ENCODE results near the gene EXD2. TPM values are rescaled to one million over a fixed set of nuclear protein-coding genes. Genes with fewer than 3 reads are reported as not detected.
A peak's percentile ranks its signal among the peaks of the same experiment; 100 is the strongest.
"Not testable (repeated sequence)": the region's sequence is repeated elsewhere in the genome, so short reads cannot be mapped to it uniquely, and the experiment has no call there.

EXD2 gene
- total RNA-seq, 1 donor from 2014 or later, result 13.6 TPM

GRCh38 chr14:69275331-69275730, 84.0 kb downstream of the EXD2 start:
- no peak for DNase-seq (ENCODE audit: low read depth)

- DNase-seq (ENCODE audit: low read depth), result not testable (repeated sequence)
Measured at GRCh38 chr14:69277356-69277755, 86.1 kb downstream of the EXD2 start.

GRCh38 chr14:69280746-69281291, 89.5 kb downstream of the EXD2 start:
- DNase-seq (ENCODE audit: low read depth), result no peak

- DNase-seq (ENCODE audit: low read depth), result no peak
Measured at GRCh38 chr14:69281450-69282169, 90.3 kb downstream of the EXD2 start.

GRCh38 chr14:69282448-69282847, 91.2 kb downstream of the EXD2 start:
- DNase-seq (ENCODE audit: low read depth), result no peak

GRCh38 chr14:69284170-69284569, 92.9 kb downstream of the EXD2 start:
- DNase-seq (ENCODE audit: low read depth), result no peak

GRCh38 chr14:69285661-69286255, 94.5 kb downstream of the EXD2 start:
- DNase-seq (ENCODE audit: low read depth), result no peak

GRCh38 chr14:69287098-69288010, 96.1 kb downstream of the EXD2 start:
- no peak for DNase-seq (ENCODE audit: low read depth)

GRCh38 chr14:69288011-69288771, 96.9 kb downstream of the EXD2 start:
- DNase-seq (ENCODE audit: low read depth), result peak; percentile 61

- no peak for DNase-seq (ENCODE audit: low read depth)
Measured at GRCh38 chr14:69288956-69289705, 97.8 kb downstream of the EXD2 start.

GRCh38 chr14:69289811-69290520, 98.7 kb downstream of the EXD2 start:
- no peak for DNase-seq (ENCODE audit: low read depth)

- DNase-seq (ENCODE audit: low read depth), result not testable (repeated sequence)
Measured at GRCh38 chr14:69290881-69291280, 99.6 kb downstream of the EXD2 start.

- no peak for DNase-seq (ENCODE audit: low read depth)
Measured at GRCh38 chr14:69291396-69291795, 100.1 kb downstream of the EXD2 start.

GRCh38 chr14:69291891-69292561, 100.7 kb downstream of the EXD2 start:
- DNase-seq (ENCODE audit: low read depth), result peak; percentile 64

Other genes with a start within 250 kb of the EXD2 start
- gene ACTN1, start 212.2 kb upstream of the EXD2 start, total RNA-seq, result 171 and 188 TPM in 2 replicates
- 41.6 and 41.8 TPM in 2 replicates for gene DCAF5, start 38.4 kb upstream of the EXD2 start, total RNA-seq
- gene GALNT16, start 68.7 kb downstream of the EXD2 start, total RNA-seq, result 2.9 and 4.5 TPM in 2 replicates
- 70.3 and 71.8 TPM in 2 replicates for gene ERH, start 206.8 kb downstream of the EXD2 start, total RNA-seq
- 52.8 and 60.2 TPM in 2 replicates for gene SLC39A9, start 207.2 kb downstream of the EXD2 start, total RNA-seq